K562 (cell line): Measurements from ENCODE around the gene GFRA4. TPM values are rescaled to one million over a fixed set of nuclear protein-coding genes. Genes with fewer than 3 reads are reported as not detected.

Source experiments
- ATAC-seq: fragments of 200-7000 bp; cut with Tn5 transposase; 3 replicates; pipeline ENCODE4 v1.9.1; 2020; ENCODE audit warnings: moderate library complexity
- BruUV-seq: library from RNA; stranded (reverse); fragments of 400-500 nt; replicated peaks from 2 replicates; lab custom pipeline; 2021; lab: Mats Ljungman, UMichigan
- CTCF ChIA-PET: fragments of 300-600 bp; formaldehyde crosslinking; extraction: SDS; loops from one replicate; lab custom pipeline; 2021; ENCODE audit warnings: low intra/inter-chr PET ratio; lab: Yijun Ruan, JAX
- POLR2A ChIA-PET: fragments of 300-600, 350-650 bp; sonication (Branson Sonifier 250); formaldehyde crosslinking; extraction: SDS; loops from one replicate; lab custom pipeline; 2021; ENCODE audit warnings: antibody characterized with exemption, inconsistent platforms; lab: Yijun Ruan, JAX
- DNase-seq, 4 experiments: peaks; one replicate each; pipeline versions ENCODE4 v3.0.0 to v3.0.0-alpha.2; 2011 to 2018; ENCODE audit warnings: low spot score in 3 of 4, mixed read lengths in 3 of 4; ENCODE audit errors: extremely low read depth in 1 of 4
- FAIRE-seq: peaks from 2 replicates; lab custom pipeline; 2011; peaks lifted over from hg19 to GRCh38; lab: Jason Lieb, UNC
- H2AFZ ChIP-seq: 2 replicates; pipeline ENCODE4 v1.6.0; 2011; ENCODE audit warnings: low read depth, low read length, control low read depth, inconsistent platforms
- H3K27ac ChIP-seq: fragments of 200-600 bp; 3 replicates; pipeline ENCODE4 v1.8.0; 2011; ENCODE audit warnings: low read depth, mild to moderate bottlenecking, control low read depth, inconsistent platforms, low read length, moderate library complexity, mixed read lengths; ENCODE audit errors: extremely low read depth
- H3K27me3 ChIP-seq, 2 experiments: fragments of 300-600 bp in 1 of 2; 2 replicates in 1 of 2; 3 replicates in 1 of 2; pipeline versions ENCODE4 v1.6.0 to v1.8.0; 2011; ENCODE audit warnings: inconsistent platforms in 2 of 2, low read length in 2 of 2, mild to moderate bottlenecking in 1 of 2, mixed read lengths in 1 of 2, moderate library complexity in 1 of 2; ENCODE audit not compliant: control insufficient read depth in 2 of 2, insufficient read depth in 2 of 2
- H3K36me3 ChIP-seq: fragments of 300-600 bp; 3 replicates; pipeline ENCODE4 v1.8.0; 2011; ENCODE audit warnings: mild to moderate bottlenecking, low read length, inconsistent platforms; ENCODE audit not compliant: control insufficient read depth, insufficient read depth
- H3K4me1 ChIP-seq, 2 experiments: fragments of 200-600 bp in 1 of 2; replicated peaks in 1 of 2; 2 replicates in 1 of 2; 3 replicates in 1 of 2; pipeline versions ENCODE4 v1.5.1 to v1.8.0; 2011; ENCODE audit warnings: inconsistent platforms in 2 of 2, low read length in 2 of 2, mild to moderate bottlenecking in 1 of 2, mixed read lengths in 1 of 2, moderate library complexity in 1 of 2; ENCODE audit not compliant: control insufficient read depth in 2 of 2, insufficient read depth in 2 of 2
- H3K4me2 ChIP-seq: 2 replicates; pipeline ENCODE4 v1.6.1; 2011; ENCODE audit warnings: low read length, control low read depth, inconsistent platforms, mixed read lengths; ENCODE audit not compliant: insufficient read depth
- H3K4me3 ChIP-seq: fragments of 200-600 bp; sonication (generic), shearing (Covaris generic); 2 replicates; pipeline ENCODE4 v1.5.1; 2016; ENCODE audit warnings: control low read depth, inconsistent platforms
- H3K79me2 ChIP-seq: fragments of 200-600 bp; 3 replicates; pipeline ENCODE4 v1.8.0; 2011; ENCODE audit warnings: low read length, inconsistent platforms; ENCODE audit not compliant: control insufficient read depth, insufficient read depth
- H3K9ac ChIP-seq, 2 experiments: 2 replicates each; pipeline versions ENCODE4 v1.6.0 to v1.6.1; 2011; ENCODE audit warnings: low read depth in 2 of 2, low read length in 2 of 2, control low read depth in 1 of 2, inconsistent platforms in 1 of 2, mild to moderate bottlenecking in 1 of 2, mixed read lengths in 1 of 2; ENCODE audit not compliant: insufficient read depth in 1 of 2
- H3K9me1 ChIP-seq: one replicate; pipeline ENCODE4 v1.6.0; 2011; ENCODE audit warnings: inconsistent platforms, mild to moderate bottlenecking, low read length, moderate library complexity; ENCODE audit not compliant: control insufficient read depth, insufficient read depth
- H3K9me3 ChIP-seq: replicated peaks from 2 replicates; pipeline ENCODE4 v1.5.1; 2011; ENCODE audit warnings: low read depth, low read length, inconsistent platforms; ENCODE audit not compliant: control insufficient read depth, insufficient read depth
- H4K20me1 ChIP-seq: replicated peaks from 2 replicates; pipeline ENCODE4 v1.6.1; 2011; ENCODE audit warnings: low read length, inconsistent platforms, mixed read lengths; ENCODE audit not compliant: control insufficient read depth, insufficient read depth
- GATAD2A ChIP-seq: fragments of 450-650 bp; IDR thresholded peaks from 2 replicates; pipeline ENCODE4 v1.6.1; 2017
- GTF2A2 ChIP-seq: IDR thresholded peaks from 2 replicates; pipeline ENCODE4 v1.6.1; 2016; ENCODE audit warnings: mild to moderate bottlenecking, missing genetic modification characterization, missing compliant biosample characterization
- RBBP5 ChIP-seq: fragments of 200-600 bp; sonication (generic); IDR thresholded peaks from 2 replicates; pipeline ENCODE4 v1.6.1; 2012; ENCODE audit warnings: borderline replicate concordance, mild to moderate bottlenecking, low read length, control low read depth, inconsistent platforms; ENCODE audit not compliant: insufficient read depth, poor library complexity, severe bottlenecking
- STAT5B ChIP-seq: fragments of 250-450 bp; sonication (Bioruptor Pico); IDR thresholded peaks from 2 replicates; pipeline ENCODE4 v1.8.0; 2021; ENCODE audit warnings: mild to moderate bottlenecking, inconsistent platforms
- XRCC3 ChIP-seq: fragments of 450-650 bp; IDR thresholded peaks from 2 replicates; pipeline ENCODE4 v1.6.1; 2017; ENCODE audit warnings: mild to moderate bottlenecking, moderate library complexity
- ZNF507 ChIP-seq: conservative IDR thresholded peaks from 2 replicates; pipeline ENCODE4 v1.6.1; 2017; ENCODE audit warnings: missing genetic modification characterization, missing compliant biosample characterization
- ZNF668 ChIP-seq: fragments of 250-450 bp; sonication (Bioruptor Pico); IDR thresholded peaks from 2 replicates; pipeline ENCODE4 v1.8.0; 2022; ENCODE audit warnings: mild to moderate bottlenecking, inconsistent platforms
- WGBS: fragments of 100-300 bp; shearing (Covaris generic); methylation state at CpG from one replicate; pipeline ENCODE4 v1.1.6; 2016; ENCODE audit warnings: low coverage, mixed read lengths; ENCODE audit not compliant: insufficient coverage; ENCODE audit errors: missing lambda C conversion rate; 5-methylcytosine and 5-hydroxymethylcytosine counted together
- in situ Hi-C: fragments of 300-500 bp; cut with MboI; formaldehyde crosslinking; loops from 4 replicates; pipeline ENCODE4 v1.15.0; 2018; ENCODE audit warnings: inconsistent platforms, mixed read lengths
- intact Hi-C: fragments of 100-400 bp; cut with micrococcal nuclease; formaldehyde crosslinking; loops from 2 replicates; pipeline ENCODE4 v1.14.2; 2022
- polyA plus RNA-seq, 8 experiments: library from polyadenylated mRNA; depleted of rRNA in 4 of 8; stranded (reverse) in 5 of 8; unstranded in 3 of 8; fragments of >200 nt; fragmentation: Nextera tagmentation in 2 of 8; fragmentation: Illumina TruSeq in 1 of 8; extraction: Ambion mirVana in 2 of 8; extraction: Trizol in 1 of 8; gene quantifications; 2 replicates each; pipeline versions ENCODE4 v1.2.1 to v1.2.3, GENCODE V29; 2011 to 2014; ENCODE audit warnings: inconsistent platforms in 1 of 8, missing spikeins in 1 of 8
- total RNA-seq, 7 experiments: library from RNA; depleted of rRNA in 6 of 7; stranded (reverse); fragments of >200 nt in 6 of 7; fragmentation: Illumina TruSeq in 2 of 7; extraction: Trizol in 2 of 7; gene quantifications; 2 replicates each; pipeline versions ENCODE4 v1.2.1 to v1.2.3, GENCODE V29; 2011 to 2021; ENCODE audit warnings: low replicate concordance in 1 of 7

The GFRA4 gene
- total and polyA plus RNA-seq, 9 of the 15 experiments (the other 6 are each of a cell fraction or from before 2014, with no cell fraction given), result not detected

GRCh38 chr20:3692706-3693294 lies 29.6 kb upstream of the GFRA4 start:
- Histone ChIP-seq H3K27ac (no peak overlapping the region), H3K27me3 (peaks cover 0 to 8% of the 10 kb centered on the region in 2 experiments; a peak in 2 of 5 replicates), H4K20me1 (no peaks in the 10 kb centered on the region), H3K4me1 (peaks cover 0 to 34% of the 10 kb centered on the region in 2 experiments; a peak in 2 of 5 replicates), H3K9me1 (no peaks in the 10 kb centered on the region), H3K9ac (no peak overlapping the region; a peak in 1 of 4 replicates), H3K36me3 (no peaks in the 10 kb centered on the region), H3K9me3 (no peaks in the 10 kb centered on the region), H2AFZ (no peak overlapping the region), H3K4me2 (no peak overlapping the region), H3K4me3 (no peak overlapping the region), H3K79me2 (no peaks in the 10 kb centered on the region)
- CTCF ChIA-PET, result no interaction called here
- no peak for ATAC-seq
- intact Hi-C loops, result no loop called here
- no TSS peak for BruUV-seq
- 5% methylated on average over 6 of the region's 23 CpGs for WGBS
- no peak for DNase-seq
- no peak for FAIRE-seq
- POLR2A ChIA-PET, result no interaction called here
- TF ChIP-seq ZNF668 (CRISPR knock-in tag) (no peak), STAT5B (CRISPR knock-in tag) (no peak), RBBP5 (no peak), GATAD2A (no peak), ZNF507 (no peak), GTF2A2 (no peak), XRCC3 (no peak)
- in situ Hi-C loops, result no loop called here
